ENCODE measurements around the gene OPRD1. TPM values are rescaled to one million over a fixed set of nuclear protein-coding genes. Genes with fewer than 3 reads are reported as not detected.
"Not testable (repeated sequence)": the region's sequence is repeated elsewhere in the genome, so short reads cannot be mapped to it uniquely, and the experiment has no call there.

The OPRD1 gene
- total RNA-seq, 1 donor from 2014 or later: 0.34 TPM

GRCh38 chr1:28836421-28836956, 24.5 kb downstream of the OPRD1 start:
- H3K27ac Mint-ChIP-seq: no peak overlapping the region
- H3K4me1 Mint-ChIP-seq: peaks cover 6% of the 10 kb centered on the region
- TF ChIP-seq CTCF (IDR thresholded peaks at IDR 0.05; ENCODE audit: unreplicated experiment): no peak
- no peak overlapping the region for H3K4me3 Mint-ChIP-seq
- DNase-seq (ENCODE audit: low spot score in 2 of 2, unreplicated experiment in 2 of 2): no peak
- H3K9me3 Mint-ChIP-seq: no peaks in the 10 kb centered on the region
- no peaks in the 10 kb centered on the region for H3K36me3 Mint-ChIP-seq
- H3K27me3 Mint-ChIP-seq (ENCODE audit: low read depth): no peaks in the 10 kb centered on the region

- no peaks in the 10 kb centered on the region for H3K36me3 Mint-ChIP-seq
- DNase-seq (ENCODE audit: low spot score in 2 of 2, unreplicated experiment in 2 of 2): no peak
- no peaks in the 10 kb centered on the region for H3K4me1 Mint-ChIP-seq
- H3K27ac Mint-ChIP-seq: no peak overlapping the region
- no peaks in the 10 kb centered on the region for H3K27me3 Mint-ChIP-seq (ENCODE audit: low read depth)
- no peak overlapping the region for H3K4me3 Mint-ChIP-seq
- no peaks in the 10 kb centered on the region for H3K9me3 Mint-ChIP-seq
- TF ChIP-seq CTCF (IDR thresholded peaks at IDR 0.05; ENCODE audit: unreplicated experiment): no peak
Observed at GRCh38 chr1:28840928-28841544, 29.1 kb downstream of the OPRD1 start.

- Mint-ChIP-seq H3K36me3 (no peaks in the 10 kb centered on the region), H3K4me1 (no peaks in the 10 kb centered on the region), H3K27ac (no peak overlapping the region), H3K4me3 (no peak overlapping the region), H3K9me3 (no peaks in the 10 kb centered on the region), H3K27me3 (ENCODE audit: low read depth) (no peaks in the 10 kb centered on the region)
- no peak for DNase-seq (ENCODE audit: low spot score in 2 of 2, unreplicated experiment in 2 of 2)
- TF ChIP-seq CTCF (IDR thresholded peaks at IDR 0.05; ENCODE audit: unreplicated experiment): no peak
Observed at GRCh38 chr1:28845786-28846543, 34.0 kb downstream of the OPRD1 start.

GRCh38 chr1:28847207-28847606, 35.2 kb downstream of the OPRD1 start:
- H3K4me3 Mint-ChIP-seq, H3K27ac Mint-ChIP-seq, H3K36me3 Mint-ChIP-seq: not testable (repeated sequence)

GRCh38 chr1:28848416-28848815, 36.4 kb downstream of the OPRD1 start:
- no peak for TF ChIP-seq CTCF (IDR thresholded peaks at IDR 0.05; ENCODE audit: unreplicated experiment)
- H3K27me3 Mint-ChIP-seq (ENCODE audit: low read depth): no peaks in the 10 kb centered on the region
- no peaks in the 10 kb centered on the region for H3K9me3 Mint-ChIP-seq
- H3K4me3 Mint-ChIP-seq: no peak overlapping the region
- H3K27ac Mint-ChIP-seq: no peak overlapping the region
- H3K4me1 Mint-ChIP-seq: no peaks in the 10 kb centered on the region
- H3K36me3 Mint-ChIP-seq: no peaks in the 10 kb centered on the region
- no peak for DNase-seq (ENCODE audit: low spot score in 2 of 2, unreplicated experiment in 2 of 2)

More at GRCh38 chr1:28847207-28847606, 35.2 kb downstream of the OPRD1 start:
- H3K9me3 Mint-ChIP-seq; H3K27me3 Mint-ChIP-seq (ENCODE audit: low read depth); DNase-seq (ENCODE audit: low spot score in 2 of 2, unreplicated experiment in 2 of 2); H3K4me1 Mint-ChIP-seq: not testable (repeated sequence)

GRCh38 chr1:28853093-28853742, 41.2 kb downstream of the OPRD1 start:
- H3K4me1 Mint-ChIP-seq: peaks cover 9% of the 10 kb centered on the region
- no peak overlapping the region for H3K4me3 Mint-ChIP-seq
- DNase-seq (ENCODE audit: low spot score in 2 of 2, unreplicated experiment in 2 of 2): no peak
- H3K27me3 Mint-ChIP-seq (ENCODE audit: low read depth): peaks cover 3% of the 10 kb centered on the region
- no peak for TF ChIP-seq CTCF (IDR thresholded peaks at IDR 0.05; ENCODE audit: unreplicated experiment)
- H3K9me3 Mint-ChIP-seq: no peaks in the 10 kb centered on the region
- H3K36me3 Mint-ChIP-seq: no peaks in the 10 kb centered on the region
- no peak overlapping the region for H3K27ac Mint-ChIP-seq

GRCh38 chr1:28854406-28854805, 42.4 kb downstream of the OPRD1 start:
- not testable (repeated sequence) for DNase-seq (ENCODE audit: low spot score in 2 of 2, unreplicated experiment in 2 of 2); H3K27me3 Mint-ChIP-seq (ENCODE audit: low read depth); H3K4me3 Mint-ChIP-seq; H3K27ac Mint-ChIP-seq; H3K4me1 Mint-ChIP-seq; H3K9me3 Mint-ChIP-seq; H3K36me3 Mint-ChIP-seq

Data from mesothelial cell of epicardium (in vitro differentiated cells).